SU-DHL-6 (cell line): ENCODE measurements around the gene GPD1.

ENCODE experiments used
- H2AFZ ChIP-seq: fragments of 200-600 bp; sonication (generic); 2 replicates; pipeline ENCODE4 v1.6.1; 2014; ENCODE audit warnings: low read depth, mild to moderate bottlenecking, moderate library complexity, mixed read lengths, antibody characterized with exemption, low read length; ENCODE audit not compliant: severe bottlenecking
- H3F3A ChIP-seq: fragments of 200-600 bp; shearing (Covaris generic); 2 replicates; pipeline ENCODE4 v1.6.0; 2016; ENCODE audit warnings: antibody characterized with exemption, mild to moderate bottlenecking; ENCODE audit not compliant: insufficient read depth
- H3K27ac ChIP-seq: fragments of 200-600 bp; sonication (generic); 2 replicates; pipeline ENCODE4 v1.5.1; 2016; ENCODE audit warnings: low read depth, mild to moderate bottlenecking, low read length, moderate library complexity, mixed read lengths
- H3K27me3 ChIP-seq: fragments of 200-600 bp; sonication (generic), shearing (Covaris generic); 2 replicates; pipeline ENCODE4 v1.6.0; 2014; ENCODE audit warnings: mild to moderate bottlenecking, low read length
- H3K36me3 ChIP-seq: fragments of 200-600 bp; sonication (generic); 2 replicates; pipeline ENCODE4 v1.6.1; 2014; ENCODE audit warnings: mild to moderate bottlenecking, low read length, mixed read lengths
- H3K4me2 ChIP-seq: fragments of 300-600, 200-600 bp; shearing (Covaris generic), sonication (generic); 2 replicates; pipeline ENCODE4 v1.6.0; 2014; ENCODE audit warnings: low read length, low read depth, mild to moderate bottlenecking; ENCODE audit not compliant: poor library complexity, severe bottlenecking
- H3K4me3 ChIP-seq: fragments of 200-600 bp; sonication (generic); 2 replicates; pipeline ENCODE4 v1.5.1; 2014; ENCODE audit warnings: antibody characterized with exemption, low read length, mild to moderate bottlenecking, mixed read lengths; ENCODE audit not compliant: insufficient read depth, poor library complexity, severe bottlenecking
- H3K79me2 ChIP-seq: fragments of 200-600 bp; sonication (generic); 2 replicates; pipeline ENCODE4 v1.6.1; 2014; ENCODE audit warnings: mild to moderate bottlenecking, low read length, moderate library complexity; ENCODE audit not compliant: insufficient read depth
- H3K9ac ChIP-seq: fragments of 200-600 bp; sonication (generic); 2 replicates; pipeline ENCODE4 v1.7.0; 2014; ENCODE audit warnings: mild to moderate bottlenecking, low read length
- H3K9me2 ChIP-seq: fragments of 200-600 bp; sonication (generic); replicated peaks from 2 replicates; pipeline ENCODE4 v1.6.1; 2014; ENCODE audit warnings: low read length; ENCODE audit not compliant: insufficient read depth
- H3K9me3 ChIP-seq: fragments of 200-600 bp; sonication (generic); 2 replicates; pipeline ENCODE4 v1.6.1; 2014; ENCODE audit warnings: low read length, mixed read lengths; ENCODE audit not compliant: insufficient read depth
- H4K20me1 ChIP-seq: fragments of 200-600 bp; sonication (generic); 2 replicates; pipeline ENCODE4 v1.6.1; 2014; ENCODE audit warnings: low read depth, mild to moderate bottlenecking, antibody characterized with exemption, low read length, moderate library complexity, mixed read lengths
- CTCF ChIP-seq: fragments of 200-600 bp; sonication (generic); IDR thresholded peaks from one replicate; pipeline ENCODE4 v1.5.1; 2017; ENCODE audit warnings: antibody characterized with exemption, mild to moderate bottlenecking, low read length, moderate library complexity; ENCODE audit not compliant: insufficient read depth, poor library complexity, severe bottlenecking
- EZH2phosphoT487 ChIP-seq: fragments of 200-600 bp; sonication (generic), shearing (Covaris generic); conservative IDR thresholded peaks from 2 replicates; pipeline ENCODE4 v1.6.1; 2018; ENCODE audit warnings: mild to moderate bottlenecking, antibody characterized with exemption, low read length, moderate library complexity, mixed read lengths

Gene GPD1

GRCh38 chr12:50104417-50105366 is 884 bp downstream of the GPD1 start:
- no peaks in the 10 kb centered on the region for H3F3A ChIP-seq
- H3K4me3 ChIP-seq: no peak overlapping the region

GRCh38 chr12:50105913-50106450 is 2.2 kb downstream of the GPD1 start:
- Histone ChIP-seq H3K27me3 (no peaks in the 10 kb centered on the region), H3K9ac (no peak overlapping the region), H3K36me3 (no peaks in the 10 kb centered on the region), H3K9me3 (no peaks in the 10 kb centered on the region), H2AFZ (no peak overlapping the region), H3K4me2 (no peak overlapping the region), H3K9me2 (no peaks in the 10 kb centered on the region), H3K27ac (no peak overlapping the region), H3K4me3 (no peak overlapping the region), H3K79me2 (no peaks in the 10 kb centered on the region), H4K20me1 (no peaks in the 10 kb centered on the region), H3F3A (no peaks in the 10 kb centered on the region)
- no peak for TF ChIP-seq EZH2phosphoT487
- TF ChIP-seq CTCF: no peak

More at GRCh38 chr12:50104417-50105366, 884 bp downstream of the GPD1 start:
- no peak overlapping the region for H3K4me2 ChIP-seq
- no peaks in the 10 kb centered on the region for H3K36me3 ChIP-seq
- TF ChIP-seq CTCF: no peak
- TF ChIP-seq EZH2phosphoT487: no peak
- no peak overlapping the region for H2AFZ ChIP-seq
- H4K20me1 ChIP-seq: no peaks in the 10 kb centered on the region
- no peak overlapping the region for H3K27ac ChIP-seq
- H3K27me3 ChIP-seq: no peaks in the 10 kb centered on the region
- H3K9me2 ChIP-seq: no peaks in the 10 kb centered on the region
- no peaks in the 10 kb centered on the region for H3K79me2 ChIP-seq
- H3K9me3 ChIP-seq: no peaks in the 10 kb centered on the region
- H3K9ac ChIP-seq: no peak overlapping the region

- H3K4me3 ChIP-seq: no peak overlapping the region
- H3K9ac ChIP-seq: no peak overlapping the region
- H4K20me1 ChIP-seq: no peaks in the 10 kb centered on the region
- H3K27me3 ChIP-seq: no peaks in the 10 kb centered on the region
- no peak overlapping the region for H3K27ac ChIP-seq
- H3K4me2 ChIP-seq: no peak overlapping the region
- no peak overlapping the region for H2AFZ ChIP-seq
- no peaks in the 10 kb centered on the region for H3K9me2 ChIP-seq
- H3K36me3 ChIP-seq: no peaks in the 10 kb centered on the region
- H3K9me3 ChIP-seq: no peaks in the 10 kb centered on the region
- no peaks in the 10 kb centered on the region for H3F3A ChIP-seq
- no peaks in the 10 kb centered on the region for H3K79me2 ChIP-seq
- TF ChIP-seq EZH2phosphoT487: no peak
- no peak for TF ChIP-seq CTCF
These were observed 3.1 kb downstream of the GPD1 start for GRCh38 chr12:50106907-50107306.
